Panc1 (cell line): ENCODE measurements around the gene MAGI1. TPM values are rescaled to one million over a fixed set of nuclear protein-coding genes. Genes with fewer than 3 reads are reported as not detected.

Experiments
- ATAC-seq: fragments of 200-7000 bp; cut with Tn5 transposase; 2 replicates; pipeline ENCODE4 v1.9.1; 2020; ENCODE audit warnings: mild to moderate bottlenecking, moderate library complexity
- BruUV-seq: library from RNA; stranded (reverse); fragments of 400-500 nt; replicated peaks from 2 replicates; lab custom pipeline; 2021; lab: Mats Ljungman, UMichigan
- CTCF ChIA-PET: fragments of 300-600 bp; sonication (Branson Sonifier 250); formaldehyde crosslinking; loops from one replicate; lab custom pipeline; 2022; ENCODE audit warnings: antibody characterized with exemption; lab: Charles Lee
- POLR2A ChIA-PET: fragments of 300-600 bp; sonication (Branson Sonifier 250); formaldehyde crosslinking; loops from one replicate; lab custom pipeline; 2022; ENCODE audit warnings: antibody characterized with exemption; lab: Charles Lee
- DNase-seq: peaks from one replicate; pipeline ENCODE4 v3.0.0-alpha.2; 2010; ENCODE audit warnings: low read depth, low spot score
- H3K27ac ChIP-seq: 2 replicates; pipeline ENCODE4 v1.5.1; 2011; ENCODE audit warnings: mild to moderate bottlenecking, low read length, inconsistent platforms
- H3K27me3 ChIP-seq: fragments of 200-500 bp; sonication (Bioruptor generic); 2 replicates; pipeline ENCODE4 v1.6.0; 2014; ENCODE audit warnings: low read length, inconsistent platforms; ENCODE audit not compliant: control insufficient read depth, insufficient read depth
- H3K36me3 ChIP-seq: fragments of 200-500 bp; sonication (Bioruptor generic); 2 replicates; pipeline ENCODE4 v1.5.1; 2014; ENCODE audit warnings: inconsistent platforms, mild to moderate bottlenecking, low read length, moderate library complexity; ENCODE audit not compliant: control insufficient read depth, insufficient read depth
- H3K4me1 ChIP-seq: 2 replicates; pipeline ENCODE4 v1.5.1; 2011; ENCODE audit warnings: inconsistent platforms, mild to moderate bottlenecking, low read length, moderate library complexity; ENCODE audit not compliant: control insufficient read depth, insufficient read depth
- H3K4me3 ChIP-seq, 2 experiments: 2 replicates each; pipeline ENCODE4 v1.5.1; 2011 to 2012; ENCODE audit warnings: low read depth in 2 of 2, low read length in 2 of 2, mild to moderate bottlenecking in 2 of 2, inconsistent platforms in 1 of 2, moderate library complexity in 1 of 2
- H3K9me3 ChIP-seq: fragments of 200-500 bp; sonication (Bioruptor generic); 2 replicates; pipeline ENCODE4 v1.5.1; 2014; ENCODE audit warnings: low read depth, mild to moderate bottlenecking, inconsistent platforms, low read length, moderate library complexity; ENCODE audit not compliant: control insufficient read depth, insufficient read depth
- CTCF ChIP-seq: fragments of 450-650 bp; IDR thresholded peaks from 2 replicates; pipeline ENCODE4 v1.5.1; 2017; ENCODE audit warnings: mild to moderate bottlenecking
- POLR2AphosphoS5 ChIP-seq: IDR thresholded peaks from 2 replicates; pipeline ENCODE4 v1.6.1; 2012; ENCODE audit warnings: mild to moderate bottlenecking, low read depth, low read length, moderate library complexity
- REST ChIP-seq, 2 experiments: IDR thresholded peaks; 2 replicates each; pipeline ENCODE4 v1.6.1; 2011 to 2012; ENCODE audit warnings: low read depth in 2 of 2, control low read depth in 1 of 2, low read length in 1 of 2, mild to moderate bottlenecking in 1 of 2, moderate library complexity in 1 of 2; ENCODE audit not compliant: insufficient read depth in 1 of 2
- SIN3A ChIP-seq: IDR thresholded peaks from 2 replicates; pipeline ENCODE4 v1.6.1; 2012; ENCODE audit warnings: low read depth, mild to moderate bottlenecking, low read length, moderate library complexity, borderline replicate concordance; ENCODE audit not compliant: insufficient read depth
- TCF7L2 ChIP-seq: IDR thresholded peaks from 2 replicates; pipeline ENCODE4 v1.6.1; 2011; ENCODE audit warnings: mild to moderate bottlenecking, low read depth, low read length, inconsistent platforms
- in situ Hi-C: cut with HindIII; loops from 2 replicates; pipeline ENCODE4 v1.10.0; 2016; ENCODE audit warnings: low sequenced_read_pairs, low pct_unique_long_range_greater_than_20kb
- intact Hi-C: fragments of 100-400 bp; cut with micrococcal nuclease; formaldehyde crosslinking; loops from one replicate; pipeline ENCODE4 v1.10.0; 2022; ENCODE audit not compliant: unreplicated experiment
- total RNA-seq: library from RNA; stranded (reverse); gene quantifications from one replicate; pipeline ENCODE4 v1.2.1, GENCODE V29; 2021; ENCODE audit not compliant: unreplicated experiment

MAGI1 gene
- total RNA-seq, 1 experiment from 2014 or later: 9.5 TPM

GRCh38 chr3:66023229-66023628 lies 15.5 kb downstream of the MAGI1 start:
- no peaks in the 10 kb centered on the region for H3K4me1 ChIP-seq
- no peak overlapping the region for H3K4me3 ChIP-seq
- POLR2A ChIA-PET: no interaction called here
- H3K9me3 ChIP-seq: no peaks in the 10 kb centered on the region
- no TSS peak for BruUV-seq
- CTCF ChIA-PET: no interaction called here
- ATAC-seq (no peak), DNase-seq (no peak)
- H3K36me3 ChIP-seq: no peaks in the 10 kb centered on the region
- no peaks in the 10 kb centered on the region for H3K27me3 ChIP-seq
- H3K27ac ChIP-seq: no peak overlapping the region
- intact Hi-C loops (no loop called here), in situ Hi-C loops (no loop called here)
- TF ChIP-seq REST (IDR thresholded peaks at IDR 0.05; ENCODE audit: insufficient read depth in 1 of 2, low read depth in 2 of 2, low read length in 1 of 2) (no peak), POLR2AphosphoS5 (no peak)

GRCh38 chr3:66021731-66022131 lies 17.0 kb downstream of the MAGI1 start:
- no peaks in the 10 kb centered on the region for H3K36me3 ChIP-seq
- no peak overlapping the region for H3K4me3 ChIP-seq
- ChIA-PET CTCF (no interaction called here), POLR2A (no interaction called here)
- no peak for TF ChIP-seq CTCF
- TF ChIP-seq TCF7L2: no peak
- TF ChIP-seq SIN3A: no peak
- TF ChIP-seq REST (IDR thresholded peaks at IDR 0.05; ENCODE audit: insufficient read depth in 1 of 2, low read depth in 2 of 2, low read length in 1 of 2): no peak
- no peak for TF ChIP-seq POLR2AphosphoS5
- no peak overlapping the region for H3K27ac ChIP-seq
- H3K9me3 ChIP-seq: no peaks in the 10 kb centered on the region
- no peak for ATAC-seq
- no TSS peak for BruUV-seq
- intact Hi-C loops: no loop called here
- in situ Hi-C loops: no loop called here
- DNase-seq: no peak
- no peaks in the 10 kb centered on the region for H3K4me1 ChIP-seq
- no peaks in the 10 kb centered on the region for H3K27me3 ChIP-seq
